GM08714 (cell line): ENCODE results near the gene NACC2.
"Not testable (repeated sequence)": the region's sequence is repeated elsewhere in the genome, so short reads cannot be mapped to it uniquely, and the experiment has no call there.

ENCODE experiments used
- H3K4me3 ChIP-seq: fragments of 200-500 bp; sonication (Bioruptor generic); 2 replicates; pipeline ENCODE4 v1.5.1; 2014; ENCODE audit warnings: mild to moderate bottlenecking, low read length, inconsistent platforms
- ZNF274 ChIP-seq: IDR thresholded peaks from 2 replicates; pipeline ENCODE4 v1.6.1; 2012; ENCODE audit warnings: mild to moderate bottlenecking, low read depth, low read length

Gene NACC2

DNA sequence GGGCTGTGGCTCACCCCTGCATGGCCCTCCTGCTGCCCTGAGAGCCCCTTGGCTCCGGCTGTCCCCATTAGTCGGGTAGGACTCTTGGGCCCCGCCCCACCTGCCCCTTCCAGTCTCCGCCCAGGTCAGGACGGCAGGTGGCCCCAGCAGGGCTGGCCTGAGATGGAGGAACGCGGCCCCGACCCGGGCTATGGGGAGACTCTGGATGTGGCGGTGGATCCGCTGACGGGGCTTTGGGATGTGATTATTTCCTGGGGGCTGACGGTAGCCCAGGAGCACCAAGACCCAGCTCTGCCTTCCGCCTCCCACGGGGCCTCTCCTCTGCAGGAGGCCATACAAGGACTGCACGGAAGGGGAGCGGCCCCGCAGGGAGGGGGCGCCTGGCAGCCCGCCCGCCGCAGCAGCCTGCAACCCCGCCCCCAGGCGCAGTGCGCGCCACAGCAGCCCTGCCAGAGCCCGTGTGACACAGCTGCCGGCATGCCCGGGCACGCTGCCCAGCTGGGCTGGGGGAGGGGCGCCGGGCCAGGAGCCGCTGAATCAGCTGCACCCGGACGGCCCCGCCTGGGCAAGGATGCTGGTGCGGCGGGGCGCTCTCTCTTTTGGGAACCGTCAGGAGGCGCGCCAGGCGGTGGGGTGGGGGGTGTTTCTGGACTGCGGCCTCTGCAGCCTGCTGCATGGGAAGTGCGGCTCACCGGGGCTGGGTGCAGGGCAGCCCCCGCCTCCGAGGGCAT is 14.4 kb upstream of the NACC2 start:
- H3K4me3 ChIP-seq: peak overlapping the region; percentile 57; the same call in 1 of the 2 replicates

DNA sequence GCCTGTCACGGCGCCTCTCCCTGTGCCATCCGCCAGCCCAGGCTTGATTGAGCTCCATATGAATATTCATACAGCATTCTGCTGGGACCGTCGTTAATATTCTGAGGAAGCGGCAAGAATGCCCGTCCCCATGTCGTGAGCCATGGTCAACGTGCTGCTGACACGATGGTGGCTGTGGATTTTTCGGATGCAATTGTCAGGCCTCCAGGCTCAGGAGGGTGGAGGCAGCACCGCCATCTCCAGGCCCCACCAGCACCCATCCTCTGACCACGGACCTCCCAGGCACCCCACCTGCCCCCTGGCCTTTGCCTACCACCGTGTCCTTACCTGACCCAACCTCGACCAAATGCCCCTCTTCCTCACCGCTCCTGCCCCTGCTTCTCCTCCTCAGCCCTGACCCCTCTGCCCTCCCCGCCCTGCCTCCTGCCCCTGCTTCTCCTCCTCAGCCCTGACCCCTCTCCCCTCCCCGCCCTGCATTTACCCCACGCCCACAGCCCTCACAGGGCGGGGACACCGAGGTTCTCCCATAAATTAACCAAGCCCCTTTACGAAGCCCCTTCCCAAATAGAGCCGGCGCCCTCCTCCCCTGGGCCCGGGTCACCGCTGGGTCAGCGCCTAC is 13.7 kb upstream of the NACC2 start:
- peak overlapping the region; percentile 57; the same call in 1 of the 2 replicates for H3K4me3 ChIP-seq
- no peak for TF ChIP-seq ZNF274

More for the DNA sequence above, 14.4 kb upstream of the NACC2 start:
- no peak for TF ChIP-seq ZNF274

DNA sequence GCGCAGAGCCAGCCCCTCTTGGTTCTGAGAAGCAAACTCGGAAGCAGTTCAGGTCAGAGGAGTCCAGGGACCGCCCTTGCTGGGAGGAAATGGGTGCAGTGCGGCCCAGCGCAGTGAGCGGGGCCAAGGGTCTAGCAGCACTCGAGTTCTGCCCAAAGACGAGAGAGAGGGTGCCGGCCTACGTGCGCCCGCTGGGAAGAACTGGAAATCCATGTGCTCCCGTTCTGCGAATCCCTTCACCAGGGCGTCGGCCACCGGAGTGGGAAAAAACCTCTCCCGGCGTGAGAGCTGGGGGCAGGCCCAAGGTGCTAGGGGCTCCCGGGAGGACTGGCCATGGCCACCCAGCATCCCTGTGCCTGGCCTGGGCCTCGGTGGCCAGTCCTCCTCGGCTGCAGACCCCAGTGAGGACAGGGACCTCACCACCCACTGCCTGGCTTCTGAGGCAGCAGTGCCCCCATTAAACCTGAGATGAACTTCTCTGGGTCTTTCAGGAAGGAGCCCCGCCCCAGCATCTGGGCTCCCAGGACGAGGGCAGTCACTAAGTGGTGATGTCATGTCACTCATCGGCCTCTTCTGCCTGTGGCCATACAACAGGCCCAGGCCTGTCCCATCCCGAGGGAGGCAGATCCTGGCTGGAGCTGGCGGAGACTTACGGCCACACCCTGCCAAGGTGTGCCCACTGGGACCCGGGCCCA is 13.0 kb upstream of the NACC2 start:
- TF ChIP-seq ZNF274: no peak
- H3K4me3 ChIP-seq: no peak overlapping the region

DNA sequence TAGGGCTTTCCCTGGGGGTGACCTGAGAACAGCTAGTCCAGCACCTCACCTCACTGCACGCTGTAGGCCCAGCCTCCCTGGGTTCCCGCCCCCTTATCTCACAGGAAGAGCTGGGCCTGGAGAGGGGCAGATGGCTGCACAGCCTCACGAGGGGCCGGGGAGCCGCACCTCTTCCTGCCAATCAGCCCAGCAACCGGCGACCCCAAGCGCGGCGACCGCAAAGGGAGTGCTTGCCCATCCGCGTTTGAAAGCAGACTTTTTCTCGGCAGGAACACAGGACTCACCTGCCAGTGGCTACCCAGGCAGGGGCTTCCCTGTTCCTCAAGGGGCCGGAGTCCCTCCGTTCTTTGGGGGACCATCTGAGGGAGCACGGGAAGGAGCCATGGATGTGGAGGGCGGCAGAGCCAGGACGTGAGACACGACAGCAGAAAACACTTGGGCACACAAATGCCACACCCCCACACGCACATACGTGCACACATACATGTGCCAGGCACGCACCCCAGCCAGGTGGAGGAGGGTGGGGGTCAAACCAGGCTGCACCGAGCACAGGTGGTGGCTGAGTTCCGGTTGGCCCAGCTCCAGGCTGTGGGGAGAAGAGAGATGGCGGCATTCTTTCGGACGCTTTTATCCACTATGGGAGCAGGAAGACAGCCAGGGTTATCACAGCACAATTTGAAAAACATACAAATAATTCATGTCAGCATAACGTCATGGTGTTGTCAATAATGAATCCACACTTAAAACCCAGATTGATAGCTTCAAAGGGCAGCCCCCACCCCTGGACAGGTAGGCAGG is 12.3 kb upstream of the NACC2 start:
- TF ChIP-seq ZNF274: no peak
- peak overlapping the region; percentile 3; the same call in 1 of the 2 replicates for H3K4me3 ChIP-seq

DNA sequence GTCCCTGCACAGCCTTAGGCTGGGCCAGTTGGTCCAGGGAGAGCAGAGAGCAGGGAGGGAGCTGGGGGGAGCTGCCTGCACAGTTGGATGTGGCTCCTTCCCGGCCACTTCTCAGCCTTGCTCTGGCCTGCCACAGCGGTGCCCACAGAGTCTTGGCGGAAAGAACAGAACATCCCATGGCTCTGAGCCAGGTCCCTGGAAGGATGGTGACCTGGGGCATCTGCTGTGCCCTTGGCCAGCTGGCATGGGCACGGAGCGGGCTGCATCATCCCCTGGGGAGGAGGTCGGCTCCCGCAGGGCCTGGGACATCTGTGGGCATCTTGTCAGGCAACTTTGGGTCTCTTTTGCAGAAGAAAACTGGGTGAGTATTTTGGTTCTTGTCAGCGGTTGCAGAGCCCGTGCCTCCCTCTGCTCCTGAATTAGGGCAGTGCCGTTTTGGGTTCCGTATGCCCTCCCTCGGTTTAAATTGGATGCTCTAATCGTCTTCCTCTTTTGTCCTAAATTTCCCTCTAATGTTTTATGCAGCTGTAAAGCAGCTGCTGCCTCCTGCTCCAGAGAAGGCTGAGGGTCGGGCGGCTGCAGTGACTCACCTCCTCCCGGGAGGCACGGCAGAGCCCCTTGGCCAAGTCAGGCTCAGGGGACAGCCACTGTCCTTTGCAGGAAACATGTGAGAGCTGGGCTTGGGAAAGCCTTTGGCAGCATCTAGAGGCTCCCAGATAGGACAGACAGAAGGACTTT is 10.5 kb upstream of the NACC2 start:
- H3K4me3 ChIP-seq: no peak overlapping the region
- no peak for TF ChIP-seq ZNF274

DNA sequence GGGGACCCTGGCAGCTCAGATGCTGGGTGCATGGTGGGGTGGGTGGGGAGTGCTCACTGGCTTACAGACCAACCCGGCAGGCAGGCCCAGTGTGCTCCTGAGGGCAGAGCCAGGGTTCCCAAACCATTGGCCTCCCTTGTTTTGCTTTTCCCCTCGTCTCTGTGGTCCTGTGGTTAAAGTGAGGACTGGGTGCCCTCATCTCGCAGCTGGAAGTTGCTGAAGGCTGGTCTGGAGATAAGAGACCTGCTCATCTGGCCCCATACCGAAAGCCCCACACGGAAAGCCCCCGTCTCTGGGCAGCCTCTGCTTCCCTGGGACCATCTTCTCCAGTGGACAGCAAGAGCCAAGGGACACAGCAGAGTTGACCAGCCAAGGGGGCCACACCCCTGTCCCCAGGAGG is 9.8 kb upstream of the NACC2 start:
- no peak overlapping the region for H3K4me3 ChIP-seq
- TF ChIP-seq ZNF274: no peak

DNA sequence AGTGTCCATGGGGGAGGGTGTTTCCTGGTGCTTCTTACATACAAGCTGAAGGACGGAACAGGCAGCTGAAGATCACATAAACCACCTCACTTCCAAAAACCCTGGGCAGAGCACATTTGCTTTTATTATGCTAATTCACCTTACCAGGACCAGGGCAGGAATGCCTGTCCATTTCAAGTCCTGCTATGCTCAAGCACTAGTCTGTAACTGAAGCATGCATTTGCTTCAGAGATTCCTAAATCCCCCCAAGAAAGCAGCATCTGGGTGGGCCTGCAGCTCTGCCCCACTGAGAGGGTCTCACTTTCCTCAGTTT is 9.4 kb upstream of the NACC2 start:
- H3K4me3 ChIP-seq: no peak overlapping the region
- no peak for TF ChIP-seq ZNF274

DNA sequence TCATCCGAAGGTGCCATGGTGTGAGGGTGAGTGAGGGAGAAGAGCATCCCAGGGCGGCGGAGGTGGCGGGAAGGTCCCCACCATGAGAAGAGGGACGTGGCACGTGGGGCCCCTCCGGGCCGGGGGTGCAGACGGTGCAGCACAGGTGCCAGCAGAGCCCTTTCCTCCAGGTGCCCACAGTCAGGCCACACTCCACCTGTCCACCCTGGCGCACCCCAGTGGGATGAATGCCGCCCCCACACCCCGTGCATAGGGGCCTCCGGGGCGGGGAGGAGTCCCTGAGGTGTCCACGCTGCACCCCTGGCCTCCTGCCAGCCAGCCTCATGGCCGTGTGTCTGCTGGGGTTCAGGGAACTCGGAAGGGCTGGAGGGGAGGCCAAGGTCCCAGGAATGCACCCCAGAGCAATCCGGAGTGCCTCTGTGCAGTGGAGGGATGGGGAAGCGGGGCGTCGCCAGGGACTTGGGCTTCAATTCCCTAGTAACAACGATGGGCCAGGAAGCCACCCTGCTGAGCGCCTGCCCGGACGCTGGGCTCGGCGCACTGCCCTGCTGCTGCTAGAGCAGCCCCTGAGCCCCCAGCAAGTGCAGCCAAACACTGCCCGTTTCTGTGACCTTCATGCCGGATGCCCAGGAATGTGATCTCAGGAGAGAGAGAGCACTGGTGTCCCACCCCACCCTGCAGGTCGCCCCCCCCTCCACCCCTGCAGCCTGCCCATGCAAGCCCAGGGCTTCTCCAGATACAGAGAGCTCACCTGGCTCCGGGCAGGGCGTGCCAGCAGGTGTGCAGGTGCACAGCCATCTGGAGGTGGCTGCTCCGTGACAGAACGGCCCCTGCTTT is 8.8 kb upstream of the NACC2 start:
- TF ChIP-seq ZNF274: no peak
- H3K4me3 ChIP-seq: no peak overlapping the region

DNA sequence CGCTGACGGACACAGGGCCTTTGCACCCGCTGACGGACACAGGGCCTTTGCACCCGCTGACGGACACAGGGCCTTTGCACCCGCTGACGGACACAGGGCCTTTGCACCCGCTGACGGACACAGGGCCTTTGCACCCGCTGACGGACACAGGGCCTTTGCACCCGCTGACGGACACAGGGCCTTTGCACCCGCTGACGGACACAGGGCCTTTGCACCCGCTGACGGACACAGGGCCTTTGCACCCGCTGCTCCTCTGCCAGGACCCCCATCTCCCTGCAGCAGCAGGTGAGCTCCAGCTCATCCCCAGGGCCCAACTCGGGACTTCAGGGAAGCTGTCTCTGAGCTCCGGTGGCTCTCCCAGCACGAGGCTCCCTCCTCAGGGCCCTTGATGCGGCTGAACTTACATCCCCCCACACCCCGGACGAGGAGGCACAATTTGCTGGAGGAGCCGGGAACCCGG is 6.6 kb upstream of the NACC2 start:
- not testable (repeated sequence) for H3K4me3 ChIP-seq

DNA sequence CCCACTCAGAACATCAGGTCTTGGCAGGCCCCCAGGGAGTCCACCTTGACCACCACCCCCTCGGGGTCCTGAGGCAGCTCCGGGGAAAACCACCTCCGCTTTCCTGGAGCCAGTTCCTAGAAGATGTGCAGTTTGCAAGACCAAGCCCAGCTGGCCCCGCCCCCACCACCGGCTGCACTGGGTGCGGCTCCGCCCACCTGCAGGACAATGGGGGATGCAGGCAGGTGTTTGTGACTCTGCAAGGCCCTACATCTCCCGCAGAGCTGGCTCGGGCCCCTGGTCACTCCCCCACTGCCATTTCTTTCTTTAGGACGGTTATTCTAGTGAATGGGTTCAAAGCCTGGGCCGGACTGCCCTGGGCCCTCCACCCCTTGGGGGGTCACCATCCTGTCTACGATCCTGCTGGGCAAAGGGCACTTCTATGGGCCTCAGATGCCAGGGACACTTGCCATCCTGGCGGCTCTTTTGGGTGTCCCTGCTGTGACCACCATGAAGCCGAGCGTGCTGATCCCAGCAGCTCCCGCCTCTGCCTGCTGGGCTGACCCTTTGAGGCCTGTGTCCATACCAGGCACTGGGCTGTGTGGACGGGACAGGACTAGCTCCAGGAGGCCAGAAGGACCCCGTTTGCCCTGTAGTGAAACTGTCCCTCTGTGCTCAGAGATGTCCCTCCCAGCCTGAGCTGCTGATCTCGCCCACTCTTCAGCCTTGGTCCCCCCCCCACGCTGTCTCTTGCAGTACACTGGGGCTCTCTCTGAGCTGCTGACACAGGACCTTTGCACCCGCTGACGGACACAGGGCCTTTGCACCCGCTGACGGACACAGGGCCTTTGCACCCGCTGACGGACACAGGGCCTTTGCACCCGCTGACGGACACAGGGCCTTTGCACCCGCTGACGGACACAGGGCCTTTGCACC is 5.9 kb upstream of the NACC2 start:
- no peak for TF ChIP-seq ZNF274
- H3K4me3 ChIP-seq: no peak overlapping the region

DNA sequence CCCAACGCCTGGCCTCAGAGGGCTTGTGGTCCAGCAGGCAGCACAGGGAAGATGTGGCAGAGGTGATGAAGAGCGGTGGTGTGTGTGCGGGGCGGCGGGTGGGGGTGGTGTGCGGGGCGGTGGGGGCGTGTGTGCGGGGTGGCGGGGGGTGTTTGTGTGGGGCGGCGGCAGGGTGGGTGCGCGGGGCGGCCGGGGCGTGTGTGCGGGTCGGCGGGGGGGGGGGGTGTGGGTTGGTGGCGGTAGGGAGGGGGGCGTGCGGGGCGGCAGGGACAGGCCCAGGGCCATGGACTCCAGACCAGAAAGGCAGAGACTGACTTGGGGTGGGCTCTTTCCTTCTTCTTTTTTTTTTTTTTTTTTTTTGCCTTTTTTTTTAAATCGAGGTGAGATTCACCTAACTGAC is 4.5 kb upstream of the NACC2 start:
- no peak overlapping the region for H3K4me3 ChIP-seq
- no peak for TF ChIP-seq ZNF274

DNA sequence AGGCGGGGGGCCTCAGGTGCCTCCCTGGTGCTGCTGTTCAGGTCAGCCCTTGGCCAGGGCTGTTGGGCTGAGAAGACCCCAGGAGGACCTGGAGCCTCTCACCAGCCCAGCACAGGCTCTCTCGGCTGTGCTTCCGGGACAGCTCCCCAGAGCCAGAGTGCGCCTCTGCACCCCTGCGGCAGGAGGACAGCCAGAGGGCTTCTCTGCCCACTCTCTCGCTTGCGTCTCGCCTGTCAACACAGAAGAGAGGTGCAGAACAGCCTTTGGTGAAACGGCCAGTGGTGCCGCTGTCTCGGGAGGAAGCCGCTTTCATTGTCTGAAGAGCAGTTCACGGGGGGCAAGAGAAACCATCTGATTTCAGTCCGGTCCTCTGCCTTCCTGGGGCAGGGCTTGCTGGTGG is 3.8 kb upstream of the NACC2 start:
- no peak for TF ChIP-seq ZNF274
- no peak overlapping the region for H3K4me3 ChIP-seq

DNA sequence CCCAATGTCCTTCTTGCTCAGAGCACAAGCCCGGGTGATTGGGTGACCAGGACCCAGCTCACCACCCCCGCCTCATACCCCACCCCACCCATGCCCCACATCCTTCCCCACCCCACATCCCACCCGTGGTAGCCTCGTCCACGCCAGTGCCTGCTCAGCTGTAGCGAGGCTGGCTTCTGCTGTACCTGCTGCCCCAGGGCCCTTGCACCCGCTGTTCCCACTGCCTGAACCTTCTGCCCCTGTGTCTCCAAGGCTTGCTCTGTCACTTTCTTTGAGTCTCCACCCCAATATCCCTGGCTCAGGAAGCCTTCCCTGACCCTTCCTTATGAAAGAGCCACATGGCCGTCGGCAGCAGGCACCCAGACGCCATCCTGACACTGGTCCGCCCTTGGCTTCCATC is 3.1 kb upstream of the NACC2 start:
- no peak overlapping the region for H3K4me3 ChIP-seq
- TF ChIP-seq ZNF274: no peak
